Fibroblast of lung (primary cell): ENCODE data around the gene NTRK3.

ENCODE experiments used
- EZH2 ChIP-seq: IDR thresholded peaks from 2 replicates; pipeline ENCODE4 v1.5.1; 2012; ENCODE audit warnings: low read length, control low read depth, mild to moderate bottlenecking; ENCODE audit errors: missing control alignments
- TF ChIP-seq, protein P1 (sequence below), 2 donors: IDR thresholded peaks in 1 of 2; conservative IDR thresholded peaks in 1 of 2; 1 replicate in 1 of 2; 2 replicates in 1 of 2; pipeline ENCODE4 v1.5.1; 2011 to 2012; ENCODE audit warnings: low read length in 2 of 2, control low read depth in 1 of 2, inconsistent platforms in 1 of 2, low read depth in 1 of 2, mild to moderate bottlenecking in 1 of 2

DNA sequence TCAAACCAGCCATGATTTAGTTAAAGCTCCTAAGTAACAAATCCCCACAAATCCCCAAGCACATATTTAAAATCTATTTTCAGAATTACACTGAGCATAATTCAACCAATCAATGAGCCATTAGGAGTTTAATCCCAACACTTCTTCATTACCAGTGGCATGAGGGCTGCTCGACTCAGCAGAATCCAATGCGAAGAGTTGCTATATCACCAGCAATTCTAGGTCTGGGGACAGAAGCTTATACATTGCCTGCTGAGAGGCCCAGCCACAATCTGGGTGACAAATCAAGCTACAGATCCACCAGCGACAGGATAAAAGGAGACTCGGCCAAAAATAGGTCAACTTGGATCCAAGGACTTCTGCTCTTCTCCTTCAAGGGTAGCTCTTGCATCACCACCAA lies 238.8 kb downstream of the NTRK3 start:
- TF ChIP-seq, protein P1, sequence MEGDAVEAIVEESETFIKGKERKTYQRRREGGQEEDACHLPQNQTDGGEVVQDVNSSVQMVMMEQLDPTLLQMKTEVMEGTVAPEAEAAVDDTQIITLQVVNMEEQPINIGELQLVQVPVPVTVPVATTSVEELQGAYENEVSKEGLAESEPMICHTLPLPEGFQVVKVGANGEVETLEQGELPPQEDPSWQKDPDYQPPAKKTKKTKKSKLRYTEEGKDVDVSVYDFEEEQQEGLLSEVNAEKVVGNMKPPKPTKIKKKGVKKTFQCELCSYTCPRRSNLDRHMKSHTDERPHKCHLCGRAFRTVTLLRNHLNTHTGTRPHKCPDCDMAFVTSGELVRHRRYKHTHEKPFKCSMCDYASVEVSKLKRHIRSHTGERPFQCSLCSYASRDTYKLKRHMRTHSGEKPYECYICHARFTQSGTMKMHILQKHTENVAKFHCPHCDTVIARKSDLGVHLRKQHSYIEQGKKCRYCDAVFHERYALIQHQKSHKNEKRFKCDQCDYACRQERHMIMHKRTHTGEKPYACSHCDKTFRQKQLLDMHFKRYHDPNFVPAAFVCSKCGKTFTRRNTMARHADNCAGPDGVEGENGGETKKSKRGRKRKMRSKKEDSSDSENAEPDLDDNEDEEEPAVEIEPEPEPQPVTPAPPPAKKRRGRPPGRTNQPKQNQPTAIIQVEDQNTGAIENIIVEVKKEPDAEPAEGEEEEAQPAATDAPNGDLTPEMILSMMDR (conservative IDR thresholded peaks at IDR 0.05 in 1 of 2, IDR thresholded peaks at IDR 0.05 in 1 of 2; ENCODE audit: low read depth in 1 of 2, low read length in 2 of 2) = no peak
- no peak for TF ChIP-seq EZH2
